HCT116 (cell line): ENCODE measurements around the gene ACTG1. TPM values are rescaled to one million over a fixed set of nuclear protein-coding genes. Genes with fewer than 3 reads are reported as not detected.

Experiments used
- ATAC-seq: fragments of 200-7000 bp; cut with Tn5 transposase; 2 replicates; pipeline ENCODE4 v1.9.1; 2020; ENCODE audit warnings: mild to moderate bottlenecking, moderate library complexity
- BruUV-seq: library from RNA; stranded (reverse); fragments of 400-500 nt; replicated peaks from 2 replicates; lab custom pipeline; 2021; lab: Mats Ljungman, UMichigan
- CTCF ChIA-PET: fragments of 300-600 bp; sonication (Branson Sonifier 250); formaldehyde crosslinking; loops from one replicate; lab custom pipeline; 2021; ENCODE audit warnings: antibody characterized with exemption; lab: Charles Lee
- POLR2A ChIA-PET: fragments of 300-600, 350-600 bp; sonication (Branson Sonifier 250); formaldehyde crosslinking; loops from one replicate; lab custom pipeline; 2021; ENCODE audit warnings: antibody characterized with exemption; lab: Charles Lee
- RAD21 ChIA-PET, 2 experiments: fragments of 300-600 bp; sonication (Branson Sonifier 250); formaldehyde crosslinking; loops; one replicate each; lab custom pipeline; 2023; ENCODE audit warnings: low total read pairs in 2 of 2; ENCODE audit not compliant: uncharacterized antibody in 2 of 2, unreplicated experiment in 2 of 2, low non-redundant PET in 1 of 2; lab: Charles Lee
- DNase-seq: peaks from one replicate; pipeline ENCODE4 v3.0.0-alpha.2; 2010; ENCODE audit warnings: low read depth, low spot score
- H2AFZ ChIP-seq: fragments of 200-600 bp; shearing (Covaris generic), sonication (generic); 2 replicates; pipeline ENCODE4 v1.6.1; 2017; ENCODE audit warnings: low read depth, mixed run types, mixed read lengths, antibody characterized with exemption, low read length; ENCODE audit not compliant: poor library complexity, severe bottlenecking
- H3K27ac ChIP-seq: 2 replicates; pipeline ENCODE4 v1.5.1; 2012; ENCODE audit warnings: low read depth, low read length
- H3K27me3 ChIP-seq: fragments of 200-600 bp; sonication (generic); 2 replicates; pipeline ENCODE4 v1.6.1; 2016; ENCODE audit warnings: mixed run types, low read length, mixed read lengths; ENCODE audit not compliant: insufficient read depth
- H3K36me3 ChIP-seq, 2 experiments: fragments of 200-500 bp in 1 of 2; fragments of 200-600 bp in 1 of 2; sonication (Bioruptor generic) in 1 of 2; sonication (generic) in 1 of 2; 2 replicates each; pipeline versions ENCODE4 v1.5.1 to v1.6.1; 2014 to 2016; ENCODE audit warnings: low read length in 2 of 2, inconsistent platforms in 1 of 2, mixed read lengths in 1 of 2, mixed run types in 1 of 2; ENCODE audit not compliant: insufficient read depth in 2 of 2, control insufficient read depth in 1 of 2
- H3K4me1 ChIP-seq, 2 experiments: fragments of 200-600 bp in 1 of 2; sonication (generic) in 1 of 2; 2 replicates each; pipeline versions ENCODE4 v1.5.1 to v1.6.1; 2012 to 2017; ENCODE audit warnings: low read length in 2 of 2, inconsistent platforms in 1 of 2, mild to moderate bottlenecking in 1 of 2, mixed read lengths in 1 of 2, mixed run types in 1 of 2, moderate library complexity in 1 of 2; ENCODE audit not compliant: insufficient read depth in 2 of 2, control insufficient read depth in 1 of 2
- H3K4me2 ChIP-seq: fragments of 200-600 bp; sonication (generic); 2 replicates; pipeline ENCODE4 v1.6.1; 2017; ENCODE audit warnings: mixed run types, low read length, mixed read lengths
- H3K4me3 ChIP-seq, 2 experiments: fragments of 200-600 bp in 1 of 2; sonication (generic) in 1 of 2; replicated peaks in 1 of 2; 2 replicates each; pipeline ENCODE4 v1.5.1; 2011 to 2016; ENCODE audit warnings: low read length in 2 of 2, control low read depth in 1 of 2, low read depth in 1 of 2, mild to moderate bottlenecking in 1 of 2, mixed read lengths in 1 of 2, mixed run types in 1 of 2
- H3K79me2 ChIP-seq: fragments of 200-600 bp; sonication (generic); 2 replicates; pipeline ENCODE4 v1.6.1; 2017; ENCODE audit warnings: mild to moderate bottlenecking, mixed run types, low read length, moderate library complexity, mixed read lengths; ENCODE audit not compliant: insufficient read depth
- H3K9ac ChIP-seq: fragments of 200-600 bp; sonication (generic); 2 replicates; pipeline ENCODE4 v1.6.1; 2016; ENCODE audit warnings: low read length, mixed read lengths
- H3K9me2 ChIP-seq: fragments of 200-600 bp; sonication (generic), shearing (Covaris generic); 2 replicates; pipeline ENCODE4 v1.6.1; 2017; ENCODE audit warnings: mixed run types, mild to moderate bottlenecking, moderate library complexity; ENCODE audit not compliant: insufficient read depth
- H3K9me3 ChIP-seq, 2 experiments: fragments of 200-500 bp in 1 of 2; fragments of 200-600 bp in 1 of 2; sonication (Bioruptor generic) in 1 of 2; sonication (generic) in 1 of 2; 2 replicates each; pipeline ENCODE4 v1.6.1; 2014 to 2017; ENCODE audit warnings: low read length in 2 of 2, mixed read lengths in 2 of 2, inconsistent platforms in 1 of 2, low read depth in 1 of 2, mild to moderate bottlenecking in 1 of 2, mixed run types in 1 of 2, moderate library complexity in 1 of 2; ENCODE audit not compliant: control insufficient read depth in 1 of 2, insufficient read depth in 1 of 2
- H4K20me1 ChIP-seq: fragments of 200-600 bp; sonication (generic), shearing (Covaris generic); 2 replicates; pipeline ENCODE4 v1.6.1; 2017; ENCODE audit warnings: mixed run types, mild to moderate bottlenecking, moderate library complexity; ENCODE audit not compliant: insufficient read depth
- CBX3 ChIP-seq: IDR thresholded peaks from 2 replicates; pipeline ENCODE4 v1.6.1; 2012; ENCODE audit warnings: low read depth
- EGR1 ChIP-seq: IDR thresholded peaks from 2 replicates; pipeline ENCODE4 v1.6.1; 2012; ENCODE audit warnings: low read depth
- ELF1 ChIP-seq: IDR thresholded peaks from 2 replicates; pipeline ENCODE4 v1.6.1; 2012; ENCODE audit warnings: low read depth, borderline replicate concordance
- EZH2 ChIP-seq: fragments of 200-600 bp; sonication (generic); IDR thresholded peaks from 2 replicates; pipeline ENCODE4 v1.6.1; 2017; ENCODE audit warnings: antibody characterized with exemption, mixed run types
- FOSL1 ChIP-seq: IDR thresholded peaks from 2 replicates; pipeline ENCODE4 v1.6.1; 2012; ENCODE audit warnings: low read depth
- POLR2A ChIP-seq: IDR thresholded peaks from 2 replicates; pipeline ENCODE4 v1.7.0; 2011; ENCODE audit warnings: borderline replicate concordance; ENCODE audit not compliant: insufficient read depth, insufficient read length; ENCODE audit errors: extremely low read depth
- POLR2AphosphoS5 ChIP-seq: IDR thresholded peaks from 2 replicates; pipeline ENCODE4 v1.6.1; 2011; ENCODE audit warnings: mild to moderate bottlenecking, low read depth, low read length, moderate library complexity
- RAD21 ChIP-seq: IDR thresholded peaks from 2 replicates; pipeline ENCODE4 v1.6.1; 2012; ENCODE audit warnings: low read depth, mild to moderate bottlenecking
- REST ChIP-seq: IDR thresholded peaks from 2 replicates; pipeline ENCODE4 v1.6.1; 2012; ENCODE audit warnings: low read depth
- SIN3A ChIP-seq: IDR thresholded peaks from 2 replicates; pipeline ENCODE4 v1.6.1; 2012; ENCODE audit warnings: low read depth
- SRF ChIP-seq: IDR thresholded peaks from 2 replicates; pipeline ENCODE4 v1.6.1; 2012; ENCODE audit warnings: low read depth
- TCF7L2 ChIP-seq: IDR thresholded peaks from 2 replicates; pipeline ENCODE4 v1.7.0; 2011; ENCODE audit warnings: borderline replicate concordance, inconsistent platforms; ENCODE audit not compliant: insufficient read depth, insufficient read length; ENCODE audit errors: extremely low read depth
- YY1 ChIP-seq: IDR thresholded peaks from 2 replicates; pipeline ENCODE4 v1.6.1; 2011; ENCODE audit warnings: low read length, low read depth, moderate library complexity, mild to moderate bottlenecking; ENCODE audit not compliant: insufficient replicate concordance; ENCODE audit errors: extremely low read depth
- ZFX ChIP-seq: fragments of 450-650 bp; IDR thresholded peaks from 2 replicates; pipeline ENCODE4 v1.6.1; 2017
- intact Hi-C: fragments of 100-400 bp; cut with micrococcal nuclease; formaldehyde crosslinking; loops from 2 replicates; pipeline ENCODE4 v1.10.0; 2022
- total RNA-seq: library from RNA; stranded (reverse); gene quantifications from one replicate; pipeline ENCODE4 v1.2.1, GENCODE V29; 2021; ENCODE audit not compliant: unreplicated experiment
- TF ChIP-seq, protein P1 (sequence below), 3 experiments: fragments of 200-600 bp in 1 of 3; sonication (generic) in 1 of 3; IDR thresholded peaks in 2 of 3; conservative IDR thresholded peaks in 1 of 3; 2 replicates each; pipeline ENCODE4 v1.5.1; 2012 to 2017; ENCODE audit warnings: low read depth in 2 of 3, low read length in 2 of 3, antibody characterized with exemption in 1 of 3, borderline replicate concordance in 1 of 3, control low read depth in 1 of 3, mild to moderate bottlenecking in 1 of 3, mixed read lengths in 1 of 3, mixed run types in 1 of 3, moderate library complexity in 1 of 3; ENCODE audit not compliant: insufficient read depth in 1 of 3
- TF ChIP-seq, protein P2 (sequence below): IDR thresholded peaks from 2 replicates; pipeline ENCODE4 v1.6.1; 2012

Gene ACTG1
- total RNA-seq, 1 experiment from 2014 or later = 6,223 TPM

GRCh38 chr17:81518785-81519283 lies 6.2 kb upstream of the ACTG1 start:
- POLR2A ChIA-PET = interaction anchor here (0.9 to 3.1 kb wide), 11 partner anchors 8 to 280 kb away, joined by 3 to 42 read pairs (median 4); partner anchors contain the start of genes ARL16, BAHCC1, FAAP100 and HGS
- no peak overlapping the region for H2AFZ ChIP-seq

More at GRCh38 chr17:81518785-81519283, 6.2 kb upstream of the ACTG1 start:
- DNase-seq (no peak), ATAC-seq (peak; percentile 51)
- RAD21 ChIA-PET = interaction anchor here in 1 of 2 experiments (1.0 kb wide), 2 partner anchors 9 to 20 kb away, joined by 3 to 4 read pairs; partner anchors contain the start of gene FSCN2
- peak overlapping the region; percentile 98 for H3K27ac ChIP-seq
- no peaks in the 10 kb centered on the region for H3K27me3 ChIP-seq
- peaks cover 34 to 65% of the 10 kb centered on the region in 2 experiments for H3K4me1 ChIP-seq
- peaks cover 34% of the 10 kb centered on the region for H3K79me2 ChIP-seq
- peak overlapping the region; percentile 94 for H3K9ac ChIP-seq
- no peaks in the 10 kb centered on the region for H3K9me3 ChIP-seq
- peak overlapping the region; percentile 56 to 77 for H3K4me3 ChIP-seq
- intact Hi-C loops = no loop called here
- no peaks in the 10 kb centered on the region for H3K9me2 ChIP-seq
- no peaks in the 10 kb centered on the region for H4K20me1 ChIP-seq
- no peaks in the 10 kb centered on the region for H3K36me3 ChIP-seq
- H3K4me2 ChIP-seq = peak overlapping the region; percentile 100
- BruUV-seq = no TSS peak
- no peak for TF ChIP-seq SIN3A
- no peak for TF ChIP-seq CBX3
- TF ChIP-seq YY1 = no peak
- peak; percentile 45 for TF ChIP-seq POLR2AphosphoS5
- TF ChIP-seq TCF7L2 = no peak
- no peak for TF ChIP-seq FOSL1
- TF ChIP-seq REST = no peak
- TF ChIP-seq, protein P1, sequence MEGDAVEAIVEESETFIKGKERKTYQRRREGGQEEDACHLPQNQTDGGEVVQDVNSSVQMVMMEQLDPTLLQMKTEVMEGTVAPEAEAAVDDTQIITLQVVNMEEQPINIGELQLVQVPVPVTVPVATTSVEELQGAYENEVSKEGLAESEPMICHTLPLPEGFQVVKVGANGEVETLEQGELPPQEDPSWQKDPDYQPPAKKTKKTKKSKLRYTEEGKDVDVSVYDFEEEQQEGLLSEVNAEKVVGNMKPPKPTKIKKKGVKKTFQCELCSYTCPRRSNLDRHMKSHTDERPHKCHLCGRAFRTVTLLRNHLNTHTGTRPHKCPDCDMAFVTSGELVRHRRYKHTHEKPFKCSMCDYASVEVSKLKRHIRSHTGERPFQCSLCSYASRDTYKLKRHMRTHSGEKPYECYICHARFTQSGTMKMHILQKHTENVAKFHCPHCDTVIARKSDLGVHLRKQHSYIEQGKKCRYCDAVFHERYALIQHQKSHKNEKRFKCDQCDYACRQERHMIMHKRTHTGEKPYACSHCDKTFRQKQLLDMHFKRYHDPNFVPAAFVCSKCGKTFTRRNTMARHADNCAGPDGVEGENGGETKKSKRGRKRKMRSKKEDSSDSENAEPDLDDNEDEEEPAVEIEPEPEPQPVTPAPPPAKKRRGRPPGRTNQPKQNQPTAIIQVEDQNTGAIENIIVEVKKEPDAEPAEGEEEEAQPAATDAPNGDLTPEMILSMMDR (IDR thresholded peaks at IDR 0.05 in 2 of 3, conservative IDR thresholded peaks at IDR 0.05 in 1 of 3; ENCODE audit: borderline replicate concordance in 1 of 3, insufficient read depth in 1 of 3, low read depth in 2 of 3, low read length in 2 of 3) = no peak
- TF ChIP-seq, protein P2, sequence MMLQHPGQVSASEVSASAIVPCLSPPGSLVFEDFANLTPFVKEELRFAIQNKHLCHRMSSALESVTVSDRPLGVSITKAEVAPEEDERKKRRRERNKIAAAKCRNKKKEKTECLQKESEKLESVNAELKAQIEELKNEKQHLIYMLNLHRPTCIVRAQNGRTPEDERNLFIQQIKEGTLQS = no peak
- TF ChIP-seq RAD21 = no peak
- no peak for TF ChIP-seq ELF1
- no peak for TF ChIP-seq EZH2
- TF ChIP-seq SRF = no peak
- peak; percentile 34 for TF ChIP-seq POLR2A
- TF ChIP-seq ZFX = no peak
- TF ChIP-seq EGR1 = no peak
- CTCF ChIA-PET = interaction anchor here (0.7 to 1.5 kb wide), 5 partner anchors 8 to 82 kb away, joined by 3 to 8 read pairs (median 3); no protein-coding TSS in a partner anchor
